Stimulated activated CD8-positive, alpha-beta memory T cell treated with anti-CD3 and anti-CD28 coated beads, Interleukin-4, amount 100 ng/mL, for 24 hours (primary cell): ENCODE measurements around the gene PDZD8.
"Not testable (repeated sequence)": the region's sequence is repeated elsewhere in the genome, so short reads cannot be mapped to it uniquely, and the experiment has no call there.

Experiments used
- DNase-seq: peaks from one replicate; pipeline ENCODE4 v3.0.0-alpha.2; 2020; ENCODE audit warnings: low read depth

Gene PDZD8

DNA sequence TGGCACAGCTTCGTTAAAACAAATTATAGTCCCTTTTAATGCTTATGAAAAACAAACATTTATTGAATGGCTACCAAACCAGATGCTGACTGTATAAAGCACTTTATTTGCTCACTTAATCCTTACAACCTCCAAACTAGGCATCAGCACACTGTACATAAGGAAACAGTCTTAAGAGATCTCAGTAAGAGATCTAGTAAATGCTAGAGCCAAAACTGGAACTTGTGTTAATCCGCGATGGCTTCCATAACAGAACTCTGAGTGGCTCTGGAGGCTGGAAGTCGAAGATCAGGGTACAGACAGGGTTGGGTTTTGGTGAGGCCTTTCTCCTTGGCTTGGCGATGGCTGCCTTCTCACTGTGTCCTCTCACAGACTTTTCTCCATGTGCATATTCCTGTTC is 27.0 kb downstream of the PDZD8 start:
- DNase-seq, result no peak

GRCh38 chr10:117346574-117346973 is 28.7 kb downstream of the PDZD8 start:
- no peak for DNase-seq

GRCh38 chr10:117345143-117345542 is 30.1 kb downstream of the PDZD8 start:
- DNase-seq, result no peak

DNA sequence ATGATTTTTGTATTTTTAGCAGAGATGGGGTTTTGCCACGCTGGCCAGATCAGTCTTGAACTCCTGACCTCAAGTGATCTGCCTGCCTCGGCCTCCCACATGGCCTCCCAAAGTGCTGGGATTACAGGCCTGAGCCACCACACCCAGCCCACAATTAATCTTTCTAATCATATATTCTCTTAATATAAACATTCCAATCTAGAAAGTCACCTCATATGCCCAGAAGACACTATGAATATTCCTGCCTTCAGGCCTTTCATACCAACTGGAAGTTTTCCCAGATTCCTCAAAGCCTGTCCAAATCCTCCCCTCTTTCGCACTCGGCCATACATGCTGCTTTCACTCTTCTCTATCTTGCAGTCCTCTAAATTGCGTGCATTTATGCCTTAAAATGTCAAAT is 32.6 kb downstream of the PDZD8 start:
- DNase-seq, result no peak

DNA sequence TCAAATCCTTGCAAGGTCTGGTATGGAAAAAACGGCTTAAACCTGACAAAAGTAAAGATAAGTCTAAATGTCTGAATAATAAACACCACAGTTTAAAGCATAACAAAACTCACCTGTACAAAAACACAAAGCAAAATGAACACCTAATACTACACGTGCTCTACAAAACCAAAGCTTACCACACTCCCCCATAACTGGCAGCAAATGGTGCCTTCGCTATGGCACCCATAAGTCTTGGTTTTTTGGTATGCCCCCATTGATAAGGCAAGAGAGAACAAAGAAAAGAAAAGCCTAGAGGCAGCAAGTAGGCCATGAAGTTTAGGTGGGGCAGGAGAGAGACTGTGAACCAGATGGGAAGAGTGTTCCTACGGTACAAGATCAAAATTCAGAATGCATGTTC is 34.2 kb downstream of the PDZD8 start:
- DNase-seq, result no peak

GRCh38 chr10:117339979-117340378 is 35.3 kb downstream of the PDZD8 start:
- DNase-seq, result no peak

- DNase-seq, result no peak
Measured at GRCh38 chr10:117339578-117339977, 35.7 kb downstream of the PDZD8 start.

GRCh38 chr10:117334926-117335325 is 40.3 kb downstream of the PDZD8 start:
- no peak for DNase-seq

GRCh38 chr10:117334066-117334465 is 41.2 kb downstream of the PDZD8 start:
- DNase-seq, result no peak

GRCh38 chr10:117327262-117327661 is 48.0 kb downstream of the PDZD8 start:
- no peak for DNase-seq

DNA sequence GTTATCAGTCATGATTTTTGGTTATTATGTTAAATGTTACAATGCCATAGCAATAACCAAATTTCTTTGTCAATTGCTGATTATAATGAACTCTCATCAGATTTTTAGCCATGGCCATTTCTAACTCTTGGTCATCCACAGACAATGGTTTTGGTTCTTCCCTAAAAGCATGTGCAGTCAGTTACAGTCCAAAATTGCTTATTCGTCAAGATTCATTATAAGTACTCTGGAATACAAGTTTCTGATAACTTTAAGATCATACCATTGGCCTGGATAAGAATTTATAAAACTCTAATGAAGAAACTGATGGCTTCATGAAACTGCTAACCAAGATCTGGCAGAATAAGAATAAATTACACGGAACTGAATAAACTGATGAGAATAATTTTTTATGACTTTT is 50.9 kb downstream of the PDZD8 start:
- DNase-seq, result no peak

DNA sequence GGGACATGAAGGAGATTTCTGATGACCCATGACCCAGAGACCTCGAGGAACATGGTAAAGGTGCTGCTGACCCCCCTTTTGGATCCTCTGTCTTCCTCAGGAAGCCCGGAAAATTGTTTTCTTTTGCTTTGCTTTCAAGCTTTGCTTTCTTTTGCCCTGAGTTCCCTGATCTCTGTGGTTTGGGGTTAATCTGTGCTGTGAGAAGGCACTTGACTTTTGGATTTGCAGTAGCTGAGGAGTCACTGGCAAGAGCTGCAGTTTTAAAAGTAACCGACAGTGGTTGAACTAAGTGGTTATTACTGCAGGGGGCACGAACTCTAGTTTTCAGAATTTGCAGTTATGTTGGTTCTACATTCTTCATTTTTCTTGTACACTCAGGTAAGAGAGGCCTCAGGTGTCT is 53.0 kb downstream of the PDZD8 start:
- no peak for DNase-seq

DNA sequence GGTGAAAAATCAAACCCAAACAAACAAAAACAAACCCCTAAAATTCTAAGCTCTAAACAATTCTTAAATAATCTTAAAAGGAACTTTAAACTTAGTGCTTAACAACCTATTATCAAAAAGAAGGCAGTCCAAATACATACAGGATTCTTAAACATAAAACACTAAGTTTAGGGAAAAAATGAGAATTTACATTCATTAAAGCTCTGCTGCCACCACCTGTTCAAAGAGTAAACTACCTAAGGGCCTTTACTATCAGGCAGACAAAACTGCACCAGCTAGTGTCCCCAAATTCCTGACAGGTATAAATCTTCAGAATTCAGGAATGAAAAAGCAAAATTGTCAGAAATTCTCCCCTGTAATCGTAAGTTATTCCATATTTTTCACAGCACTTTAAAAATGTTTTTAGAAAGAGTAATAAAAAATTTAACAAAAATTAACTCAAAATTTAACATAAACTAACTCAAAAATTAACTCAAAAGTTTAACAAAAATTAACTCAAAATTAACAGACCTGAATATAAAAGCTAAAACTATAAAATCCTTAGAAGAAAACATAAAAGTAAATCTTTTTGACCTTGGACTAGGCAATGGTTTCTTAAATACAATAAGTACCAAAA is 55.1 kb downstream of the PDZD8 start:
- no peak for DNase-seq

DNA sequence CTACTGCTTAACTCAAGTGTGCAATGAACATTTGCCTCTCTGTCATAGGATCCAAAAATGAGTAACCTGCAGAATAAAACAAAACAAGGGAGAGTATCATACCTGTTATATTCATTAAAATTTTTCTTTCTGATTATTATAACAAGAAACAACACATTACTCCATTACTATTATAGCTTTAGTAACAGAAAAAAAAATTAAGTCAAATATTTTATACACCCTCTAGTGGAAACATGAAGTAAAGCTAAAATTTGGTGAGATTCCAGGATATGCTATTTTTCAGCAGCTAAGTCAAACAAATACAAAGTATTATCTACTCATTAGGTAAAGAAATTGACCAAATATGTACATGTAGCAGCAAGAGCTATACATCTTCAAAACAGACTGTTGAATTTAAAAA is 56.3 kb downstream of the PDZD8 start:
- DNase-seq, result no peak

GRCh38 chr10:117316701-117317100 is 58.5 kb downstream of the PDZD8 start:
- no peak for DNase-seq

GRCh38 chr10:117313641-117314040 is 61.6 kb downstream of the PDZD8 start:
- no peak for DNase-seq

DNA sequence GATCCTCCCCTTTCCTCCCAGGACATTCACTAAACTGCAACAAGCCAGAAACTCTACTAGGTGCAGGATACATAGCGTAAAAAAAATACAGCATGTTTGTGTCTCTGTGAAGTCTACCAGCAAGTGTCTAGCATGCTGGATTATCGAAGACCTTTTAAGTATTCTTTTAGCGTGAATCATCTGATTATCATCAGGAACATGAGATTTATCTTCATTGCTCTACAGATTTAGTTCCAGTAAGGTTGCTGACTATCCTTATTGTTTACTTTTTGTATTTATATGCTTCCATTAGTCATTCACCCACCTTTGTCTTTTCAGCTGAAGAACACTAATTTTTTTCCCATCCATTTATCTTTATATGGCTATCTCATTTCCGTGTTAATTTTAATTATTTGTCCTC is 62.8 kb downstream of the PDZD8 start:
- DNase-seq, result no peak

DNA sequence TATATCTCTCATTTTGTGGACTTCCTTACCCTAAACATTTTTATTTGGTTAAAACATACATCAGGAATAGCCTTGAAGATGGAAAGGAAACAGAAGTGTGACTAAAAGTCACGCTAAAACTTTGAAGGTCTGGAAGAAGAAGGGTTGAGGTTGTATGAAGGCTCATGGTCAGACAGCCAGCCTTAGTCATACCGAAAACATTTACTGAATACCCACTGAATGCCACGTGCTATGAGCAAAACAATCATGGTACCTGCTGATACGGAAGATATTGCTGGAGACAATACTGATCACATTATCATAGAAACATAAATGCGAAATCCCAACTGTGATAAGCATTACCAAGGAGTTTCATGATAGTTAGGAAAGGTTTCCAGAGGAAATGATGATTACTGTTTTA is 64.0 kb downstream of the PDZD8 start:
- no peak for DNase-seq

GRCh38 chr10:117306674-117307073 is 68.6 kb downstream of the PDZD8 start:
- DNase-seq, result no peak

DNA sequence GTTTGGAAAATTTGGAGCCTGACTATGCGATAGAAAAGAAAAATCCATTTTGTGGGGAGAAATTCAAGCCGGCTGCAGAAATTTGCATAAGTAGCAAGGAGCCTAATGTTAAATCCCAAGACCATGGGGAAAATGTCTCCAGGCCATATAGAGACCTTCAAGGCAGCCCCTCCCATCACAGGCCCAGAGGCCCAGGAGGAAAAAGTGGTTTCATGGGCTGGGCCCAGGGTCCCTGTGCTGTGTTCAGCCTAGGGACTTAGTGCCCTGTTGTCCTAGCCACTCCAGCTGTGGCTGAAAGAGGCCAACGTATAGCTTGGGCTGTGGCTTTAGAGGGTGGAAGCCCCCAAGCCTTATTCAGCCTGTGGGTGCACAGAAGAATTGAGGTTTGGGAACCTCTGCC is 71.8 kb downstream of the PDZD8 start:
- not testable (repeated sequence) for DNase-seq

DNA sequence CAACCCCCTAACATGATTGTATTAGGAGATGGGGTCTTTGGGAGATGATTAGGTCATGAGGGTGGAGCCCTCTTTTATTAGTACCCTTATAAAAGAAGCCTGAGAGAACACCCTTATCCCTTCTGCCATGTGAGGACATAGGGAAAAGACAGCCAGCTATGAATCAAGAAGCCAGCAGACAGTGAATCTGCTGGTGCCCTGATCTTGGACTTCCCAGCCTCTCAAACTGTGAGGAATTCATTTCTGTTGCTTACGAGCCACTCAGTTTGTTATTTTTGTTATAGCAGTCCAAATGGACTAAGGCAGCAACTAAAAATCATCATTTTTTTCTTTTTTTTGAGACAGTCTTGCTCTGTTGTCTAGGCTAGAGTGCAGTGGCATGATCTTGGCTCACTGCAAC is 74.6 kb downstream of the PDZD8 start:
- no peak for DNase-seq

GRCh38 chr10:117299435-117299834 is 75.8 kb downstream of the PDZD8 start:
- DNase-seq, result no peak

DNA sequence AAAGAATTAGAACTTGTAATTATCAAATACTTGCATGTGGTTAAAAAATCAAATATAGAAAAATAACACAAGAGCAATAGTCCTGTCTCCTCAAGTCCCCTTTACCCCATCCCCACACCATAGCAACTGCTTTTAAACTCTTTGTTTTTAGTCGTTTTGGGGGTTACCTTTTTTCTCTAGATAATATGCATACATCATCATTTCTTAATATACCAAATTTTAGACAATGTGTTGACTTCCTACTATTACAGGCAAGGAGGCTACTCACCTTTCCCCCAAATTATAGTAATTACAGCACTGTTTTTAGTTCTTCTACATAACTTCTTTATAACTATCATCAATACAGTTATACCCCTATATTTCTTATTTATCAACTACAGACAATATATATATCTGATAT is 77.0 kb downstream of the PDZD8 start:
- no peak for DNase-seq

DNA sequence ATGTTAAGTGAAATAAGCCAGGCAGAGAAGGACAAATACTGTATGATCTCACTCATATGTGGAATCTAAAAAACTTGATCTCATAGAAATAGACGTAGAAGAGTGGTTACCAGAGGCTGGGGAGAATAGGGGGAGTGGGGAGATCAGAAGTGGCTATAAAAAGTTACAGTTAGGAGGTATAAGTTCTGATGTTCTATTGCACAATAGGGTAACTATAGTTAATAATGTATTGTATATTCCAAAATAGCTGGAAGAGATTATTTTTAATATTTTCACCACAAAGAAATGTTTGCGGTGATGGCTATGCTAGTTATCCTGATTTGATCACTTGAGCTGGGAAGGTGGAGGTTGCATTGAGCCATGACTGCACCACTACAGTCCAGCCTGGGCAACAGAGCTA is 80.5 kb downstream of the PDZD8 start:
- no peak for DNase-seq
